GM18951 (cell line): ENCODE data around the gene SLC3A2.
A peak's percentile ranks its signal among the peaks of the same experiment; 100 is the strongest.

Source experiments
- POLR2A ChIP-seq: IDR thresholded peaks from 4 replicates; pipeline ENCODE4 v1.6.1; 2011; ENCODE audit warnings: mild to moderate bottlenecking; ENCODE audit not compliant: insufficient read length, insufficient read depth; ENCODE audit errors: extremely low read depth
- in situ Hi-C: fragments of 300-500 bp; cut with MboI; formaldehyde crosslinking; loops from one replicate; pipeline ENCODE4 v1.12.0; 2022; ENCODE audit warnings: low sequenced_read_pairs, mixed read lengths, inconsistent platforms; ENCODE audit not compliant: unreplicated experiment

Gene SLC3A2

GRCh38 chr11:62855571-62856332 lies 24.9 kb upstream of the SLC3A2 start:
- peak; percentile 99 for TF ChIP-seq POLR2A
- in situ Hi-C loops = loop anchor here (25.0 kb wide), 1 partner anchor 468 kb away; no protein-coding TSS in a partner anchor

- no peak for TF ChIP-seq POLR2A
- in situ Hi-C loops = loop anchor here (25.0 kb wide), 1 partner anchor 469 kb away; no protein-coding TSS in a partner anchor
These were observed 24.3 kb upstream of the SLC3A2 start for GRCh38 chr11:62856333-62856895.

GRCh38 chr11:62857541-62857982 lies 23.1 kb upstream of the SLC3A2 start:
- no peak for TF ChIP-seq POLR2A
- in situ Hi-C loops = loop anchor here (25.0 kb wide), 1 partner anchor 470 kb away; no protein-coding TSS in a partner anchor

- in situ Hi-C loops = loop anchor here (25.0 kb wide), 1 partner anchor 471 kb away; no protein-coding TSS in a partner anchor
- no peak for TF ChIP-seq POLR2A
These were observed 22.5 kb upstream of the SLC3A2 start for GRCh38 chr11:62858201-62858600.

GRCh38 chr11:62859281-62859703 lies 21.4 kb upstream of the SLC3A2 start:
- in situ Hi-C loops = loop anchor here (25.0 kb wide), 1 partner anchor 472 kb away; no protein-coding TSS in a partner anchor

- TF ChIP-seq POLR2A = no peak
- in situ Hi-C loops = loop anchor here (25.0 kb wide), 1 partner anchor 474 kb away; no protein-coding TSS in a partner anchor
These were observed 19.7 kb upstream of the SLC3A2 start for GRCh38 chr11:62860835-62861563.

GRCh38 chr11:62861564-62862192 lies 19.0 kb upstream of the SLC3A2 start:
- in situ Hi-C loops = loop anchor here (25.0 kb wide), 1 partner anchor 474 kb away; no protein-coding TSS in a partner anchor

GRCh38 chr11:62863687-62864335 lies 16.9 kb upstream of the SLC3A2 start:
- TF ChIP-seq POLR2A = no peak

GRCh38 chr11:62865635-62866034 lies 15.1 kb upstream of the SLC3A2 start:
- in situ Hi-C loops = loop anchor here (25.0 kb wide), 1 partner anchor 478 kb away; no protein-coding TSS in a partner anchor
- TF ChIP-seq POLR2A = no peak

More at GRCh38 chr11:62863687-62864335, 16.9 kb upstream of the SLC3A2 start:
- in situ Hi-C loops = loop anchor here (25.0 kb wide), 1 partner anchor 477 kb away; no protein-coding TSS in a partner anchor

- TF ChIP-seq POLR2A = no peak
- in situ Hi-C loops = loop anchor here (25.0 kb wide), 1 partner anchor 488 kb away; no protein-coding TSS in a partner anchor
These were observed 5.8 kb upstream of the SLC3A2 start for GRCh38 chr11:62874851-62875250.

- no peak for TF ChIP-seq POLR2A
- in situ Hi-C loops = no loop called here
These were observed 4.8 kb upstream of the SLC3A2 start for GRCh38 chr11:62875698-62876478.
